Neural crest cell (in vitro differentiated cells): ENCODE results near the gene SHB. TPM values are rescaled to one million over a fixed set of nuclear protein-coding genes. Genes with fewer than 3 reads are reported as not detected.

Source experiments
- DNase-seq: peaks from one replicate; pipeline ENCODE4 v3.0.0; 2021; ENCODE audit warnings: low read depth, mixed read lengths, low spot score
- H3K27ac Mint-ChIP-seq: one replicate; pipeline ENCODE4 v1.8.0; 2021; ENCODE audit warnings: mild to moderate bottlenecking, mixed read lengths; ENCODE audit not compliant: unreplicated experiment
- H3K27me3 Mint-ChIP-seq: 2 replicates; pipeline ENCODE4 v1.8.0; 2021; ENCODE audit warnings: low read depth, mild to moderate bottlenecking, mixed read lengths
- H3K36me3 Mint-ChIP-seq: 2 replicates; pipeline ENCODE4 v1.8.0; 2021; ENCODE audit warnings: low read depth, mild to moderate bottlenecking, mixed read lengths
- H3K4me1 Mint-ChIP-seq: 2 replicates; pipeline ENCODE4 v1.8.0; 2021; ENCODE audit warnings: mixed read lengths
- H3K4me3 Mint-ChIP-seq: one replicate; pipeline ENCODE4 v1.8.0; 2021; ENCODE audit warnings: mild to moderate bottlenecking, mixed read lengths
- H3K9me3 Mint-ChIP-seq: 2 replicates; pipeline ENCODE4 v1.8.0; 2021; ENCODE audit warnings: mixed read lengths
- CTCF ChIP-seq: fragments of 200-600 bp; sonication (generic); conservative IDR thresholded peaks from 2 replicates; pipeline ENCODE4 v1.5.0; 2021; ENCODE audit warnings: antibody characterized with exemption, mild to moderate bottlenecking
- total RNA-seq: library from RNA; stranded (reverse); gene quantifications from 2 replicates; pipeline ENCODE4 v1.2.1, GENCODE V29; 2021

The SHB gene
- total RNA-seq, 1 donor from 2014 or later: 4.6 TPM

- Mint-ChIP-seq H3K9me3 (no peaks in the 10 kb centered on the region), H3K27ac (no peak overlapping the region), H3K4me1 (no peaks in the 10 kb centered on the region), H3K36me3 (no peaks in the 10 kb centered on the region), H3K4me3 (no peak overlapping the region), H3K27me3 (peaks cover 21% of the 10 kb centered on the region)
- DNase-seq: no peak
- TF ChIP-seq CTCF: no peak
Measured at GRCh38 chr9:38112049-38112448, 43.0 kb upstream of the SHB start.

GRCh38 chr9:38110476-38110875, 41.4 kb upstream of the SHB start:
- Mint-ChIP-seq H3K9me3 (no peaks in the 10 kb centered on the region), H3K27ac (no peak overlapping the region), H3K36me3 (no peaks in the 10 kb centered on the region), H3K27me3 (peaks cover 18% of the 10 kb centered on the region), H3K4me3 (no peak overlapping the region), H3K4me1 (no peaks in the 10 kb centered on the region)
- TF ChIP-seq CTCF: no peak
- no peak for DNase-seq

GRCh38 chr9:38109601-38110000, 40.6 kb upstream of the SHB start:
- H3K4me1 Mint-ChIP-seq: no peaks in the 10 kb centered on the region
- H3K27me3 Mint-ChIP-seq: peaks cover 12% of the 10 kb centered on the region
- no peak for DNase-seq
- H3K36me3 Mint-ChIP-seq: no peaks in the 10 kb centered on the region
- TF ChIP-seq CTCF: no peak
- no peak overlapping the region for H3K27ac Mint-ChIP-seq
- no peaks in the 10 kb centered on the region for H3K9me3 Mint-ChIP-seq
- H3K4me3 Mint-ChIP-seq: no peak overlapping the region

GRCh38 chr9:38108326-38108725, 39.3 kb upstream of the SHB start:
- TF ChIP-seq CTCF: no peak
- Mint-ChIP-seq H3K27ac (no peak overlapping the region), H3K9me3 (no peaks in the 10 kb centered on the region), H3K4me3 (no peak overlapping the region), H3K4me1 (no peaks in the 10 kb centered on the region), H3K36me3 (no peaks in the 10 kb centered on the region), H3K27me3 (peaks cover 13% of the 10 kb centered on the region)
- no peak for DNase-seq

- Mint-ChIP-seq H3K4me3 (no peak overlapping the region), H3K27me3 (peaks cover 15% of the 10 kb centered on the region), H3K27ac (no peak overlapping the region), H3K9me3 (no peaks in the 10 kb centered on the region), H3K36me3 (no peaks in the 10 kb centered on the region), H3K4me1 (no peaks in the 10 kb centered on the region)
- DNase-seq: no peak
- no peak for TF ChIP-seq CTCF
Measured at GRCh38 chr9:38107811-38108304, 38.8 kb upstream of the SHB start.

GRCh38 chr9:38107405-38107804, 38.4 kb upstream of the SHB start:
- no peaks in the 10 kb centered on the region for H3K9me3 Mint-ChIP-seq
- no peak for TF ChIP-seq CTCF
- no peak overlapping the region for H3K4me3 Mint-ChIP-seq
- DNase-seq: no peak
- no peak overlapping the region for H3K27ac Mint-ChIP-seq
- no peaks in the 10 kb centered on the region for H3K4me1 Mint-ChIP-seq
- H3K27me3 Mint-ChIP-seq: peaks cover 11% of the 10 kb centered on the region
- no peaks in the 10 kb centered on the region for H3K36me3 Mint-ChIP-seq
